Coronary artery (tissue), 2 donors: ENCODE results near the gene NPHP4.

Experiments
- DNase-seq: peaks from one replicate; pipeline ENCODE4 v3.0.0-alpha.2; 2017; ENCODE audit warnings: low spot score
- H3K27ac ChIP-seq, 2 donors: fragments of 200-600 bp; sonication (generic); one replicate each; pipeline ENCODE4 v1.5.1; 2016 to 2019
- H3K4me3 ChIP-seq: fragments of 200-600 bp; sonication (generic); 2 replicates; pipeline ENCODE4 v1.5.1; 2016; ENCODE audit warnings: mild to moderate bottlenecking, moderate library complexity
- TF ChIP-seq, protein P1 (sequence below): fragments of 200-600 bp; sonication (generic); IDR thresholded peaks from one replicate; pipeline ENCODE4 v1.5.1; 2019; ENCODE audit warnings: antibody characterized with exemption

Gene NPHP4

DNA sequence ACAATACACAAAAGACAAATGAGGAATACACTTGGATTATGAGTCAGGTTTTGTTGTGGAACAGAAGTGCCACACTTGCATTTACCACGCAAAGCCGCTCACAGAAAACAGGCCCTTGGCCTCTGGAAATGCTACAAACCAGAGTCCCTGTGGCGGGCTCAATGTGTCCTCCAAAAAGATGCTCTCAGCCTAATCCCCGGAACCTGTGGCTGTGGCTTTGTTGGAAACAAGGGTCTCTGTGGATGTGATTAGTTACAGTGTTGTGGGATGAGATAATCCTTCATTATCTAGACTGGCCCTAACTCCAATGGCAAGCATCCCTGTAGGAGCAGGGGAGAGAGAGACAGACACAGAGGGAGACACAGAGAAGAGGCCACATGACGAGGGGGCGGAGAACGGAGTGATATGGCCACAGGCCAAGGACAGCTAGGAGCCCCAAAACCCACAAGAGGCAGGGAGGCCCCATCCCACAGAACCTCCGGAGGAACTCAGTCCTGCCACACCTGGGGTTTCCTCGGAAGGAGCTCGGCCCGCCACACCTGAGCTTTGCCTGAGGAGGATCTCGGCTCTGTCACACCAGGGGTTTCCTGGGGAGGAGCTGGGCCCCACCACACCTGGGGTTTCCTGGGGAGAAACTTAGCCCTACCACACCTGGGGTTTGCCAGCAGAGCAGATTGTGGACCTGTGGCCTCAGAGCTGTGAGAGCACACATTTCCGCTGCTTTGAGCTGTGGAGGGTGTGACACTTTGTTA lies 55.4 kb downstream of the NPHP4 start:
- Histone ChIP-seq H3K4me3 (no peak overlapping the region), H3K27ac (no peak overlapping the region)
- DNase-seq, result no peak
- TF ChIP-seq, protein P1, sequence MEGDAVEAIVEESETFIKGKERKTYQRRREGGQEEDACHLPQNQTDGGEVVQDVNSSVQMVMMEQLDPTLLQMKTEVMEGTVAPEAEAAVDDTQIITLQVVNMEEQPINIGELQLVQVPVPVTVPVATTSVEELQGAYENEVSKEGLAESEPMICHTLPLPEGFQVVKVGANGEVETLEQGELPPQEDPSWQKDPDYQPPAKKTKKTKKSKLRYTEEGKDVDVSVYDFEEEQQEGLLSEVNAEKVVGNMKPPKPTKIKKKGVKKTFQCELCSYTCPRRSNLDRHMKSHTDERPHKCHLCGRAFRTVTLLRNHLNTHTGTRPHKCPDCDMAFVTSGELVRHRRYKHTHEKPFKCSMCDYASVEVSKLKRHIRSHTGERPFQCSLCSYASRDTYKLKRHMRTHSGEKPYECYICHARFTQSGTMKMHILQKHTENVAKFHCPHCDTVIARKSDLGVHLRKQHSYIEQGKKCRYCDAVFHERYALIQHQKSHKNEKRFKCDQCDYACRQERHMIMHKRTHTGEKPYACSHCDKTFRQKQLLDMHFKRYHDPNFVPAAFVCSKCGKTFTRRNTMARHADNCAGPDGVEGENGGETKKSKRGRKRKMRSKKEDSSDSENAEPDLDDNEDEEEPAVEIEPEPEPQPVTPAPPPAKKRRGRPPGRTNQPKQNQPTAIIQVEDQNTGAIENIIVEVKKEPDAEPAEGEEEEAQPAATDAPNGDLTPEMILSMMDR, result no peak

DNA sequence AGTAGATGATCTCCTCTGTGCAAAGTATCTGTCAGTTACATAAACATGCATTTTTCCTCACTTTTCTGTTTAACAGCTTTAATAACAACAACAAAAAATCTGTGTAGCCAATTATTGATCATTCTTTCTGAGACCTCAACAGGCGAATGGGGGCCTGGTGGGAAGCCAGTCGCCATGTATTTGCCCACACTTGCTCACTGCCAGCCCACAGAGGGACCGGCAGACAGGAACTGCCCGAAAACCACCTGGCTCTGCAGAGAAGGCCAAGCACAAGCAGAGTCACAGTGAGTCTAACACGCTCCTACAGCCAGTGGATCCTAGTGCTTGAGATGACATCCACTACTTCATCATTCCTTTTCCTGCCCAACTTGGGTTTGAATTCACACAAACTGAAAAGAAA lies 56.1 kb downstream of the NPHP4 start:
- no peak overlapping the region for H3K27ac ChIP-seq
- DNase-seq, result no peak
- TF ChIP-seq, protein P1, result no peak
- H3K4me3 ChIP-seq, result no peak overlapping the region

DNA sequence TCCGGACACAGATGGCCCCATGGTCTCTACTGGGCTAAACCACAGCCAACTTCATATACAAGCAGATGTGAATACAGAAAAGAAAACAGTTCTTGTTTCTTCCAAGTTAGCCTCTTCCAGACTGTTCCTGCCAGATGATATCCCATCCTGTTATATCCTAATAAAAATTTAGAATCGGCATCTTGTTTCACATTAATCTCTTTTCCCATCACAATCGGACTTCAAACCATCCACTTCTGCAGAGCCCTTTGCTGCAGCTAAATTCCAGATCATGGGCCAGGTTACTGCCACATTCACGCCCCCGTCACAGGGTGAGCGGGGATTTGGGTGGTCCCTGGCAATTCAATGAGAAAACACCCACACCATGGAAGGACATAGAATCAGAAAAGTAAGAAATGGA lies 57.2 kb downstream of the NPHP4 start:
- no peak overlapping the region for H3K4me3 ChIP-seq
- no peak for DNase-seq
- H3K27ac ChIP-seq, result no peak overlapping the region
- TF ChIP-seq, protein P1, result no peak

DNA sequence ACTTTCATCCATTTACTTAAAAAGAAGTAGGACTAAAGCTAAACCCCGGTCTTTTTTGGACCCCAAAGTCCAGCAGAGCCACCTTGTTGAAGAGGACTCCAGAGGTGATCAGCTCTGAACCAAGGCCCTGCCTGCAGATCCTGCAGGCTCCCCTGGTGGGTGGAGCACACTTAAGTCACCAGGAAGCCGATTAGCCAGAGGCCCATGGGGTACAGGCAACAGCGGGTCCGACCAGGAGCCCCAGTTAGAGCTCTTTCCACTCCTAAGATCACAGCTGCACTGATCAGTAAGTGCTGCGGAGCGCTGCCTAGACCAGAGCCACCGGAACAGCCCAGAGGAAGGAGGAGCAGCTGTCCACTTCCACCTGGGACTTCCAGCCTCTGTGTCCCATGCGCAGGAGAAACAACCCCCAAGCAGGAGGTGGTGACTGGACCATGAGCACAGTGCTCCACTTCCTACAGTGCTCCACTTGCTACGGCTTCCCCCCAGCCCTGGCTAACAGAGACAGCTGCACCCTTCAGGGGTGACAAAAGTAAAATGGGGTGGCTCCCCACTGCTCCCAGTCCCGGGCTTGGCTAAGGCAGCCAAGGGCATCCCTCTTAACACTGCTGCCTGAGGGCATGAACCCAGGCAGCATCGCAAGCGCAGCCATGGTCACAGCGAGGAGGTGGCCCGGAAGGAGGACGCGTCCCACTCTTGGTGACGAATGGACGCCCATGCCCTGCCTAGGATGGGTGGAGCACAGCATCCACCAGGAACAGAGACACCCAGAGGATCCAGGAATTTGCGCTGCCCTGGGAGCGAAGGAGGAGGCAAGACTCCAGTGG lies 58.0 kb downstream of the NPHP4 start:
- DNase-seq, result no peak
- H3K27ac ChIP-seq, result no peak overlapping the region
- TF ChIP-seq, protein P1, result no peak
- no peak overlapping the region for H3K4me3 ChIP-seq

DNA sequence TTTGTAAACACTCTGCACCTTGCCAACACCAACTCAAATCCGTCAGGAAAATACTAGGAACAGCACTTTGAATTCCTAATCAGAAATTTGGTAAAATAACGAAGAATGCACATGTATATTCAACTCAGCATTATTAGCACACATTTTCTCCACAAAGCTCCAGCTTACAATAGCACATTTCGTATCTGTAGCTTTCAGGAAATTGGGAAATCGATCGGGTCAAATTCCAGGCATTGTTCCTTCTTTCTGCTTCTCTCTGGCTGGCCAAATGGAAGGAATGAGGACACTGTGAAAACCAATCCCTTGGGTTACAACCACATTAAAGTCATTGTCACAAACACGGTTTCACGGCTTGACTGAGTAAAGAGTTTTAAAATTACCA lies 58.6 kb downstream of the NPHP4 start:
- DNase-seq, result no peak
- TF ChIP-seq, protein P1, result no peak
- Histone ChIP-seq H3K27ac (no peak overlapping the region), H3K4me3 (no peak overlapping the region)

DNA sequence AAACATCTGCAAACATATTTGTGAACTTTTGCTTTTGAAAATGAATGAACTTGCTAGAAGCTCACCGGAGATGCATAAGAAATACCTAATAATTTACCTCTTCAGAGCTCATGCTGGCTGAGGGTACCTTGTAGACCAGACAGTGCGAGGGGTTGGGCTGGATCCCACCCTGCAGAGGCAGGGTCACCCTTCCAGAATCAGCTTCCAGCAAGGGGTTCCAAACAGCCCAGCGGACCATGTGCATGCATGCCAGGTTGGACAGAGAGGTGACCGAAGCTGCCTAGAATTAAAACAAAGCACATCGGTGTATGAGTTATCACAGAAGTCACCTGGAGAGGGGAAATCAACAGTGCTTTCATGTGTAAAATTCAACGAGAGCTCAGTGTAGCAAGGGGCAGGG lies 59.2 kb downstream of the NPHP4 start:
- TF ChIP-seq, protein P1, result no peak
- Histone ChIP-seq H3K4me3 (no peak overlapping the region), H3K27ac (no peak overlapping the region)
- DNase-seq, result no peak
